Iris pigment epithelial cell (primary cell): ENCODE results near the gene TMEM91.
"Not testable (repeated sequence)": the region's sequence is repeated elsewhere in the genome, so short reads cannot be mapped to it uniquely, and the experiment has no call there.

Experiments
- DNase-seq: peaks from one replicate; pipeline ENCODE4 v3.0.0-alpha.2; 2011; ENCODE audit warnings: low read depth

Gene TMEM91

GRCh38 chr19:41353466-41354342 lies 22.6 kb upstream of the TMEM91 start, which contains the start of gene TGFB1:
TGFB1 (minus strand) TSS chr19:41353922; CDS start chr19:41353044, 878 bp downstream.
- DNase-seq: peak; percentile 91

GRCh38 chr19:41354343-41354953 lies 21.9 kb upstream of the TMEM91 start:
- DNase-seq: no peak

GRCh38 chr19:41355035-41355434 lies 21.3 kb upstream of the TMEM91 start:
- no peak for DNase-seq

DNA sequence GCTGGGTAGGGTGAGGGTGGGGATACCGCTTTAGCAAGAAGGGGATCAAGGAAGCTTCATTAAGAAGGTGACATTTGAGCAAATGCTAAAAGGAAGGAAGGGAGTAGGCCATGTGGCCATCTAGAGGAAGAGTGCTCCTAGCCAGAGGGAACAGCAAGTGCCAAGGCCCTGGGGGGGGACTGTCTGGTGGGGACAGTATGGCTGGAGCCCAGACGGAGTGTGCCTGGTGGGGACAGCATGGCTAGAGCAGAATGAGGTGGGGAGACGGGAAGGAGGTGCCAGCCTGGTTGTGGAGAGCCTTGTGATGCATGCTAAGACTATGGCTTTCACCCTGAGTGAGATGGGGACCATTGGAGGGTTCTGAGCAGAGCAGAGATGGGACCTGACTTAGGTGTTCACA lies 20.5 kb upstream of the TMEM91 start:
- no peak for DNase-seq

- no peak for DNase-seq
These were observed 19.2 kb upstream of the TMEM91 start for GRCh38 chr19:41356984-41357739.

- no peak for DNase-seq
These were observed 18.6 kb upstream of the TMEM91 start for GRCh38 chr19:41357746-41358145.

GRCh38 chr19:41359741-41360140 lies 16.6 kb upstream of the TMEM91 start:
- no peak for DNase-seq

- no peak for DNase-seq
These were observed 14.0 kb upstream of the TMEM91 start for GRCh38 chr19:41362143-41362847.

- DNase-seq: no peak
These were observed 13.0 kb upstream of the TMEM91 start for GRCh38 chr19:41363371-41363752.

GRCh38 chr19:41363753-41364523 lies 12.4 kb upstream of the TMEM91 start, which contains the start of gene B9D2:
B9D2 (minus strand) TSS chr19:41364149; CDS start chr19:41363519, 630 bp downstream.
- peak; percentile 98 for DNase-seq

DNA sequence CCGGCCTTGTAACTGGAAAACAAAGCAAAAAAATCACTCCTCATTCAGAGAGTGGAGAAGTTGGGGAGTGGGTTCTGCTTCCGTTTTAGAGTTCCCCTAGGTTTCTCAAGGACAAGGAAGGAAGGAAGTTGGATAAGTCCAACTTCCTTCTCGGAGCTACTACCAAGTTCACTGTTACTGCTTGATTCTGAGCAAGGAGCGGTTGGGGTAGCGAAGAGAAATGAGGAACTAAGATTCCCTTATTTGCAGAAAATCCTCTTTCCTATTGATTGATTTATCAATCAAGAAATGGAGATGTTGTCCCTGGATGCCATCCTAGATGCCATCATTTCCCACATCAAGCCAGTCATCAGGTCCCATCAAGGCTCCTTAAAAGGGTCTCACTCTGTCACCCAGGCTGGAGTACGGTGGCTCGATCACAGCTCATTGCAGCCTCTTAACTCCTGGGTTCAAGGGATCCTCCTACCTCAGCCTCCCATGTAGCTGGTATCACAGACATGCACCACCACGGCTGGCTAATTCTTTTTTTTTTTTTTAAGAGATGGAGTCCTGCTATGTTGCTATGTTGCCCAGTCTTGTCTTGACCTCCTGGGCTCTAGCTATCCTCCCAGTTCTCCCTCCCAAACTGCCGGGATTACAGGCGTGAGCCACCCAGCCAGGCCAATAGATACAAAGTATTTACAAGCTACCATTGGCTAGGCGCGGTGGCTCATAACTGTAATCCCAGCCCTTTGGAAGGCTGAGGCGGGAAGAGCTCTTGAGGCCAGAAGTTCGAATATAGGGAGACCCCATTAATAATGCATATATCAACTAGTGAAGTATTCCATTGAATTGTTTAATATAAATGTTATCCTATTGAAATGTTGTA lies 11.6 kb upstream of the TMEM91 start:
- no peak for DNase-seq

GRCh38 chr19:41366089-41366488 lies 10.2 kb upstream of the TMEM91 start:
- DNase-seq: no peak

GRCh38 chr19:41367848-41368301 lies 8.5 kb upstream of the TMEM91 start:
- DNase-seq: peak; percentile 95

GRCh38 chr19:41369769-41370168 lies 6.6 kb upstream of the TMEM91 start:
- DNase-seq: no peak

GRCh38 chr19:41371119-41371518 lies 5.2 kb upstream of the TMEM91 start:
- not testable (repeated sequence) for DNase-seq

DNA sequence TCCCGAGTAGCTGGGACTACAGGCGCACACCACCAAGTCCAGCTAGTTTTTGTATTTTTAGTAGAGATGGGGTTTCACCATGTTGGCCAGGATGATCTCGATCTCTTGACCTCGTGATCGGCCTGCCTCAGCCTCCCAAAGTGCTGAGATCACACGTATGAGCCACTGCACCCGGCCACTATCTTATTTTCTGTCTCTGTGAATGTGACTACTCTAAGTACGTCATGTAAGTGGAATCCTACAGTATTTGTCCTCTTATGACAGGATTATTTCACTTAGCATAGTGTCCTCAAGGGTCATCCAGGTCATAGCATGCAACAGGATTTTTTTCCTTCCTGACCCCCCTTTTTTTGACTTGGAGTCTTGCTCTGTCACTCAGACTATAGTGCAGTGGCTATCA lies 4.8 kb upstream of the TMEM91 start:
- DNase-seq: no peak

- DNase-seq: no peak
These were observed 3.8 kb upstream of the TMEM91 start for GRCh38 chr19:41372501-41372900.

GRCh38 chr19:41373993-41374392 lies 2.3 kb upstream of the TMEM91 start:
- DNase-seq: peak; percentile 87

GRCh38 chr19:41376998-41377365 lies 649 bp downstream of the TMEM91 start:
- no peak for DNase-seq
